ENCODE measurements around the gene ADGRL2.
"Not testable (repeated sequence)": the region's sequence is repeated elsewhere in the genome, so short reads cannot be mapped to it uniquely, and the experiment has no call there.

The ADGRL2 gene

DNA sequence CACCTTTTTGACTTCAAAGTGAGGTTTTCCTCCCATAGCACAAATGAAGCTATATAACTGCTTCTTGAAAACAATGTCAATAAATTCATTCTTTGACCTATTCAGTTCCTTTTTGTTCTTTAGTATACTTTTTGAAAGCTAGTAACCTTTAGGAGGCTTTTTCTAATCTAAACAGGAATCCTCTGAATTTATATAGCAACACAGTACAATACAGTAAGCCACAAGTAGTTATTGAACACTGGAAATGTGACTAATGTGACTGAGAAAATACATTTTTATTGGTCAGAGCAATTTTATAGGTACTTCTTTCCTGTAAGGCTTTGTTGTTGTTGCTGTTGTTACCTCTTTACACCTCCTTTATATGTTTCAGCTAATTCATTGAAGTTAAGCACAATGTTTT lies 49.8 kb downstream of the ADGRL2 start:
- DNase-seq, result no peak

DNA sequence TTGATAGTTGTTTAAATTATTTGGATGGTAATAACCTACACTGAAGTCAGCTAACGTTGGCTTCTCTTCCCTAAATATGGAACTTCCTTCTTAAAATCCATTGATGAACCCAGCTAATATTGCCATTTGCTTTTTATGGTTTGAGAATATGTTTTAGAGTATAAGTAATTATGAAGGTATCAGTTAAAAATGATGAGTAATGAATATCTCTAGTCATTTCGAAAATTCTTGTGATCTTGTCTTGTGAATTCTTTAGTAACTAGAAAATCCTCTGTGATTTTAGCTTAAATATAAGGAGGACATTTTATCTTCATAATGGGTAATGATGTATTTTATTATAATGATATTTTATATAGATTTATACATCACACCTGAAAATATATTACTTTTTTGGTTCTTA lies 50.5 kb downstream of the ADGRL2 start:
- DNase-seq, result no peak

DNA sequence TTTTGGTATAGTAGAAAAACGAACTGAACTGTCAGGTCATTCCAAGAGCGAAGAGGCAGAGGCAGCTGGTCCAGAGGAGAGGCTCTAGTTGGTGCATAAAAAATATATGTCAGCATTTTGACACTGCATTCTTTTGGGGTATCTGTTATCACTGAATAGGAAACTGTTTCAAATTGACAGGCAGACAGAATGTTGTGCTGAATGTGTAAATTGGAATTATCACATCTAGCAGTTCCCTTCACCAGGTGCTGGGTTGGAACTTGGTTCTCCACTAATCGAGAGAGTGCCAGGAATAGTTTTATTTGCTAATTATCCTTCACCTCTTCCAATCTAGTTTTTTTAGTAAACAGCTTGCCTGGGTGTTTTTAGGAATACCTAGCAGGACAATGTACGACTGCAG lies 52.2 kb downstream of the ADGRL2 start:
- no peak for DNase-seq

DNA sequence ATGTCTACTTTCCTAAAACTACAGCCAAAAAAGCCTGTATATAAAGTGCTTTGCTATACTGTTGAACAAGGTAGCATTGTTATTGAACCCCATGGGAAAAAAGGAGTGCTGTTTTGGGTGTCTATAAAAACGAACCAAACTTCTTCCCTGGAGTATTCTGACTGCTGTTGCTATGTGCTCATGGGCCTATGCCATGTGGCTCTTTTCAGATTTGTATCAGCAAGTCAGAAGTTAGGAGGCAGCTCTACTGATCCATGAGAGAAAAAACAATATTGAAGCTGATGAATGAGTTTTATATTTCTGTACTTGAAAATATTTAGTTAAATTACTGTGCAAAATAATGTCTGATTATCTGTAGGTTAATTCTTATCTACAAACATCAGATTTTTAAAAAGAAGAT lies 66.5 kb downstream of the ADGRL2 start:
- DNase-seq, result no peak

DNA sequence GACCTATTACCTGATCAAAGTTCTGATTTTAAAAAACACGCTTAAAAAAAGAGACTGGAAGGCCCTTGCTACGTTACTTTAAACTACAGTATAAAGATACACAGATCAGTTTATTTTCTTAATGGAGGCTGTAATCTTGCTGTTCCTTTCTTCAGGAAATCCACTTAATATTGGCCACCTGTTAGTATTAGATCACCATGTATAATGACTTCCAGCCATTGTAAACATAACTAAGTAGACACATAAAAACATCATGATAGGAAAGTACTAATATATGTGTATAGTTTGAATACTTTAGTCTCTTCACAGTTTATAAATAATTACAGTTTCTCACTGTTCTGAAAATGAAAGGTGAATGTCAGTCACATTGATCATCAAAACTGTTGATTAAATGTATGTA lies 68.6 kb downstream of the ADGRL2 start:
- no peak for DNase-seq

DNA sequence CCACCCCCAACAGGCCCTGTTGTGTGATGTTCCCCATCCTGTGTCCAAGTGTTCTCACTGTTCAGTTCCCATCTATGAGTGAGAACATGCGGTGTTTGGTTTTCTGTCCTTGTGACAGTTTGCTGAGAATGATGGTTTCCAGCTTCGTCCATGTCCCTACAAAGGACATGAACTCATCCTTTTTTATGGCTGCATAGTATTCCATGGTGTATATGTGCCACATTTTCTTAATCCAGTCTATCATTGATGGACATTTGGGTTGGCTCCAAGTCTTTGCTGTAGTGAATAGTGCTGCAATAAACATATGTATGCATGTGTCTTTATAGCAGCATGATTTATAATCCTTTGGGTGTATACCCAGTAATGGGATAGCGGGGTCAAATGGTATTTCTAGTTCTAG lies 70.4 kb downstream of the ADGRL2 start:
- not testable (repeated sequence) for DNase-seq

DNA sequence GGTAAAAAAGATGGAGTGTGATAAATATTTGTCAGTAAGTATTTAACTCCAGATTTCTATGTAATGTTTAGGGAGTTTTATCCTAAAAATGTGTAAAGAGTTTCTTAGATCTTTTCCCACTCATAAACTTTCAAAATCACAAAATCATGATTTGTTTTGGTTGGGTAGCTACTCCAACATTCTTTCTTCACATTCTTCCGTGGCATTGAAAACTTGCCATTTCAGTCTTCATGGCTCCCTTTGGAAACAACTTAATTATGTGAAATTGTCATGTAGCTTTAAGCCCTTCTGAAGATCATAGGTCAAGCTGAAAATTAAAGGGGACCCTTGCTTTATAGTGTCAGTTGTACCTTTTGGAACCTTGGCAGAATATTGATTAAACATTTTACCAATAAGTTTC lies 73.2 kb downstream of the ADGRL2 start:
- no peak for DNase-seq

DNA sequence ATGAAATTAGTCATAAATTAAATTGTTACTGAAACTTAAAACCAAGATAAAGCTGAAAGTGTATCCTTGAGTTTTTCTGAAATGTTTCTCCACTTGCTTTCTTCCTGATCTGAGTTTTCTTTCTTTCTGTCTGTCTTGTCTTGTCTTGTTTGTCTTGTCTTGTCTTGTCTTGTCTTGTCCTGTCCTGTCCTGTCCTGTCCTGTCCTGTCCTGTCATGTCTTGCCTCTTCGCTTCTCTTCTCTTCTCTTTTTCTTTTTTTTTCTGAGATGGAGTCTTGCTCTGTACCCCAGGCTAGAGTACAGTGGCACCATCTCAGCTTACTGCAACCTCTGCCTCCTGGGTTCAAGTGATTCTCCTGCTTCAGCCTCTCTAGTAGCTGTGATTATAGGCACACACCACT lies 73.7 kb downstream of the ADGRL2 start:
- no peak for DNase-seq

DNA sequence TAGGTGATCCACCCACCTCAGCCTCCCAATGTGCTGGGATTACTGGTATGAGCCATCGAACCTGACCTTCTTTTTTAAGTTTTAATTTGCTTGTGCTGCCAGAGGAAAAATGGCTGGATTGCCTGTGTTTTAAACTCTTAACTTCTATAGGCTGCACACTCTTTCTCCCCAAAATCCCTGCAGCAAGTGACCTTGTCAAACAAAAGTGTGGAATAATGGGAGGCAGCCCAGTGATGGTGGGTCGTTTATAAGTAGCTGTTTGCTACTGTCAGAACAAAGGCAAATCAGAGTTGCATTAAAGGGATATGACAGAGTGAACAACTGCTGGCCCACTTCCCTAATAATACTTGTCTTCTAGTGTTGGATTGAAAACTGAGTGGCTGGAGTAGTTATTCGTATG lies 74.2 kb downstream of the ADGRL2 start:
- no peak for DNase-seq

DNA sequence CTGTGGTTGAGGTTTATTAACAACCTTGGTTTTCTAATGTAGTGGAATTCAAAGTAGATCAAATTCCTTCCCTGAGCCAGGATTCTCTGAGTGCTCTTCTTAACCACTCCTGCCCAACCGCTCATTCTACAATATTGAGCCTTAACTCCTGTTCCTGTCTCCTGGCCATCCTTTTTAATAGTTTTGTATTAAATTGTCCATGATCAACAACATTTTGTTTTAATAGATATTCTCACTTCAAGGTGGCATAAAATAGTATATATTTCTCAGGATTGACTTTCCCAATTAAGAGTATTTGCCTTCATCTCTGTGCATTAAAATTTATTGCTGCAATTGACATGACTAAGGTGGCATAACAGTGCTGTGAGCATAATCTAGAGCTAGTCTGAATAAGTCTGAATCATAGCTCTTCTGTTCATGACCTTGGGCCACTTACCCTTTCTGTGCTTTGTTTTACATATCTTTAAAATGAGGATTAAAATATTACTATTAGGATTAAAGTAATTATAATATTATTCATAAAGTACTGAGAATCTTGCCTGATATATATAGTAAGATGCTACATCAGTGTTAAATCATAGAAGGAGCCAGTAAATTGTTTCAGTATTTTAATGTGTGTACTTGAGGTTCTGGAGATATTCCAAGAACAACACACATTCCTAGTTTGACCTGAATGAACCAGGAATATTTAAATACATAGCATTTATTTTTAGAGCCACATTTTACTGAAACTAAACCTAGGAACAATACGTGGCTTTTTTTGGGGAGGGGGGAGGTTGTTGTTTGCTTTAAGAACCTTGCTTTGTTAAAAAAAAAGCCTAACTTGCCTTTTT lies 76.4 kb downstream of the ADGRL2 start:
- DNase-seq, result no peak

DNA sequence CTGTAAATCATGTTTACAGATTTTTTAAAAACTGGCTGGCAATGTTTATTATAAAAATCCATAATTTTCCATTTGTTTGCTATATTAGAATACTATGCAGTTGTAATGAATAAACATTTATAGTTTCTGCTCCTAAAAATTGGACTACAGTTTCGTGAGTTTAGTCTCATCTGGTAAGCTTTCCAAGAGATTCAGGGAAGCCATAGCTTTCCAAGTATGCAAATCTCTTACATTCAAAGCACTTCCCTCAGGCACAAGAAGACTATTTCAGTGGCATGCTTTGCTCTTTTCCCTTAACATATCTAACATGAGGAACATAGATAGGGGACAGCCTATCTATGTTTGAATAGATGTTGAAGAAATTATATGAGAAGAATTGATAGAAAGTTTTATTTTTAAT lies 77.2 kb downstream of the ADGRL2 start:
- no peak for DNase-seq

DNA sequence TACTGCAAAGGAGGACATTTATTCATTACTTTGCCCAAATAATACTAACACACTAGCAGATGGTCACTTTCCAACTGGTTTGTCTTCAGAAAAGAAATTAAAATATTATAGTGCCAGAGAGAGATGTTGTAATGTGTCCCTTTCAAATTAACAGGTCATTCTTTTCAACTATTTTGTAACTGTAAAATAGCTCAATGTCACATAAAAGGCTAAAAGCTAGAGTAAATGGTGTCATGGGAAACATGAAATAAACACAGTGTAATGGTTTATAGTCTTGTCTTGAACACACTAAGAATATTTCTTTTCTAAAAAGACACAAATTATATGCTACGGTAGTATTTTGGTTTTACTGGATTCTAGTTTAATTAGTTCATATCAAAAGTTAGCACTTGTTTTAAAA lies 77.8 kb downstream of the ADGRL2 start:
- DNase-seq, result no peak

DNA sequence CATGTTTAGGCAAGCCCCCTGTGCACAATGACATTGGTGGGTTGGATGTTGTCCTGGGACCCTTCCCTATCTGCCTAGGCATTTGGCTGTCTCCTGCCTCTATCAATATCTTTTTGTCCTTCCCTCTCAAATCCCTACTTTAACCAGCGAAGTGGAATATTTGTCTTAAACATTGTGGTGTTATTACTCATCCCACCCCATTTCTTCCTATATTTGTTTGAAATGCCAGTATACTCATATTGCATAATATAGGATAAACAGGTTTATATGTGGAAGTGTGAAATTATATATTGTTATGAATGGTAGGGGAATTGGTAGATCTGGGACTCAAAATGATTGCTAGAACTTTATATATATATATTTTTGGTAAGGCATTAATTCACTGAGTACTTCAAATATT lies 80.0 kb downstream of the ADGRL2 start:
- DNase-seq, result no peak

DNA sequence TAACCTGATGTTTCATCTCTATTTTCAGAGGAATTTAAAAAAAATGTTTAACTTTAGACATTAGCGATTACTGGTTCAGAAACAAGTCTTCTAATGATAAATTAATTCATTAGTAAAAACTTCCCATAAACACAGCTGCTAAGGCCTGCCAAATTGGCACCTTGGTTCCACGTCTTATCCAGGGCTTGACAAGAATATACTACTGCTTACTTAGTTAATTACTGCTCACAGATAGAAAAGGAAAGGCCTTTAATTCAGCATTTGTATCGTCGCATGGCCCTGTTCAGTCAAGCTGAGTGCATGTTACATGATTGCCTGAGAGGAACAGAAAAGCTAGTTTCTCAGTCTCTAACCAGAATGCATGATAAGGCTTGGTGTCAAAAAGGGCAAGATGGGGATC lies 84.6 kb downstream of the ADGRL2 start:
- DNase-seq, result no peak

DNA sequence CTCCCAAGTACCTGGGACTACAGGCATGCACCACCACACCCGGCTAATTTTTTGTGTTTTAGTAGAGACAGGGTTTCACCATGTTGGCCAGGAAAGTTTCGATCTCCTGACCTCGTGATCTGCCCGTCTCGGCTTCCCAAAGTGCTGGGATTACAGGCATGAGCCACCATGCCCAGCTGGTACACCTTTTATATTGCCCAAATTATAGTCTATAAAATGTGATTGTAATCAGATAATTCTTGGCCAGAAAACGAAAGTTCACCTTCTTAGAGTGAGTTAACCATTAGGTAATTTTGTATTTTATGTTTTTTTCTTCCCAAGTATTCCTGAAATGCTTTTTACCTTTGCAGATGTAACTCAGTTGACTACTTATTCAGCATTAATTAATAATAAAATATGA lies 85.6 kb downstream of the ADGRL2 start:
- not testable (repeated sequence) for DNase-seq

DNA sequence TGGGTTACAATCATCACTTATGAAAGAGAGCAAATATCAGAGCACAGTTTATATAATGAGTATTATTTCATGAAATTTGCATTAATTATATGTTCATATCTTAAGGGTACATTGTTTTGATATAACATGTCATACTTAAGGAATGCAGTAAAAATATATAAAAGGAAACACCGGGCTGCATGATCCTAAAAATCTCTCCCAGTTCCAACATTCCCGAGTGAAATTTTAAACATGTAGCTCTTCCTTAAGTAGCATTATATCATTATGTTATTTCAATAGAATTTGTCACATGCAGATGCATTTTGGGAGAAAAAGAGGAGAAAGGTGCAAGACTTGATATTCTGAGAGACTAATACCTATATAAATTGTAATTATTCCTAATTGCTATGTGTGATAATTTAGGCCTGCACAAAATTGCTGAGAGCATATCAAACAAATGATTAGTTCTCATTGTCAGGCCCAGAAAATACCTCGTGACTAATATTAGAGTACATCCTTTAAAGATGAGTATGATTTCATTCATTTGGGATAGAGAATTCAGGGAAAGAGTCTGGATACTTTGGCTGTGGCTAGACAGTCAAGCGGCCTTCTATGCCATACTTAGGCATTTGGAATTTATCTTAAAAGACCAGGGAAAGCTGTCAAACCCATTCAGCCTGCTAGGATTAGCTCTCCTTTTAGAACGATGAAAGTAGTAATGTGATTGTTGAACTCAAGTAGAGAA lies 86.8 kb downstream of the ADGRL2 start:
- DNase-seq, result no peak

DNA sequence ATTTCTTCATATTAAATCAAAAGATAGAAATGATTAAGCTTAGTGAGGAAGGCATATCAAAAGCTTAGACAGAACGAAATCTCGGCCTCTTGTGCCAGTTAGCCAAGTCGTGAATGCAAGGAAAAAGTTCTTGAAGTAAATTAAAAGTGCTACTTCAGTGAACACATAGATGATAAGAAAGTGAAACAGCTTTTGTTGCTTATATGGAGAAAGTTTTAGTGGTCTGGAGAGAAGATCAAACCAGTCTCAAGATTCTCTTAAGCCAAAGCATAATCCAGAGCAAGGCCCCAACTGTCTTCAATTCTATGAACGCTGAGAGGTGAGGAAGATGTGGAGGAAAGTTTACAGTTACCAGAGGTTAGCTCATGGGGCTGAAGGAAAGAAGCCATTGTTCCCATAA lies 88.4 kb downstream of the ADGRL2 start:
- DNase-seq, result no peak

DNA sequence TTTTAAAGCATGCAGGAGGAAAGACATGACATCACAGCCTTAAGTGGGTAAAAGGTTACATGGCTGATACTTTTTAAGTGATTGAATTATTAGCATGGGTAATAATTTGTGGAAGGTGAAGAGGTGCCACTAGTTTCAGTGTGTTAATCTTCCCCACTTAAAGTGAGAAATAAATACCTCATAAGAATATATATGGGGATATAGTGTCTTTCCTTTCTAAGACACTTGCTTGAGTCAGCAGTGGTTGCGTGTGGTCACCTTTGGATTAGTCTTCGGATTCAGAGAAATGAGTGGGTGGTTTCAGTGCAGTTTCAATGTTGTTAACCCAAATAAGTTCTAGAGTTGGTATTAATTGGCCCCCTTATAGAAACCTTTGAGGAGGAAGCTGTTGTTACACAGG lies 94.1 kb downstream of the ADGRL2 start:
- DNase-seq, result no peak

DNA sequence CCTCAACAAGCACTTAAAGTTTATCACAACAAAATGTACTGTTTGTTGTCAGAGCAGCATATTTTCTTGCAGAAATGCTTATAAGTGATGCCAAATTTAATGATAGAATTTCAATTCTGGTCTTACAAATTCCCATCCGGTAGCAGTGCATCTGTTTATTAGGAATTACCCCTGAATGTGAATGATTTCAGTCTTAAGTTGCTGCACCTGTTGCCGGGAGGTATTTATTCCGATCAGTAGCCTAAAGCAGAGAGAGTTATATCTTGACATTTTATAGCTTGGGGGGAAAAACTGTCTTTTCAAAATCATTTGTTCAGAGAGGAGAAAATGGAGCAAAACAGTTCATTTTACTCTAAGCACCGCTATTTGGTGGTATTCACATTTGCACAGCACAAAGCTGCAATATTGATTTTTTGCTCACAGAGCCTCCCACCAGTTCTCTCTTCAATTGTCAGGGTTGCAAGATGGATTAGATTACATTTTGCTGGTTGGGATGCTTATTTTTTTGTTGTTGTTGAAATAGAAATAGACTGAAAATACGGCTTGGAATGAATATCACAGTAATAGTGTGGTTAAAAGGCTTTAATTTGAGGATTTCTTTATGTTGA lies 98.6 kb downstream of the ADGRL2 start:
- DNase-seq, result no peak

DNA sequence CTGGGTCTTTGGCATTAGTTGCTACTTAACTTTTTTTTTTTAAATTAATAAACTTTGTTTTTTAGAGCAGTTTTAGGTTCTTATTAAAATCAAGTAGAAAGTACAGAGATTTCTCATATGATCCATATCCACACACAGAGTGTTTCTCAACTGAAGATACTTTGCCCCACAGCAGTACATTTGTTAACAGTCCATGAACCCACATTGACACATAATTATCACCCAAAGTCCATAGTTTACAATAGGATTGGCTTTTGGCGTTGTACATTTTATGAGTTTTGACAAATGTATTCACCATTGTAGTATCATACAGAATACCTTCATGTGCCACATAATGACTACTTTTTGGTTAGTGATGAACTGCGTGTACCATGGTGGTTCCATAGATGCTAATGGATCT lies 106.8 kb downstream of the ADGRL2 start:
- DNase-seq, result no peak

DNA sequence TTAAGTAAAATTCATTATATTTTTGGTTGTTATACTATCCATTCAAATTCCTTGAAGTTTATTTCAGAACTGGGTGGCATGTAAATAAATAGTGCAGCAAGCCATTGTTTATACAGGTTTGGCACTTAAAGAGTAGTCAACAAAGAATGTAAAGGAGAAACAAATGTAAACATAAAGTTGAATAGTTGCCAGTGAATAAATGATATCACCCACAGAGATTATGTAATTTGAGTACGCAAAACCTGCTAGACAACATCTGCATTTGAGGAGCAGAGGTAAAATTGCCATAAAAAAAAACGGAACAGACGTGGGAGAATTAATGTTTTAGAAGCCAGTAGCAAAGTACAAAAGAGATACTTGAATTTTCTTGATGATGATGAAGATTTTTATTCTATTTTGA lies 111.6 kb downstream of the ADGRL2 start:
- DNase-seq, result no peak

DNA sequence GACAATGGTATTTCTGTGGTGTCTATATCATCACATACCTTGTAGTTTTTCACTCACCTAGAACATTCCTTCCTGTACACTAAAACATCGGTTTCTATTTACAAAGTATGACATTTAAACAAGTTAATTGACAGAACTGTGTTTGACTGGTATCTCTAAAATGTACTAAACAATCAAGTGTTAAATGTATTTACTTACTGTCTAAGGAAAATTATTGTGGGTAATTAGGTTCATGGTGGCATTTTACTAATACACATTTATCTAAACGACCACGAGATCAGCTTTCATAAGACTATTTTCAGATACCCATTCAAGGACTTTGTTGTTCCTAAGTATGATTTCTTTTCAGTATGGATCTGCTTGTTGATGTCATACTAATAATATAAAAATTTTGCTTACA lies 115.2 kb downstream of the ADGRL2 start:
- DNase-seq, result no peak

DNA sequence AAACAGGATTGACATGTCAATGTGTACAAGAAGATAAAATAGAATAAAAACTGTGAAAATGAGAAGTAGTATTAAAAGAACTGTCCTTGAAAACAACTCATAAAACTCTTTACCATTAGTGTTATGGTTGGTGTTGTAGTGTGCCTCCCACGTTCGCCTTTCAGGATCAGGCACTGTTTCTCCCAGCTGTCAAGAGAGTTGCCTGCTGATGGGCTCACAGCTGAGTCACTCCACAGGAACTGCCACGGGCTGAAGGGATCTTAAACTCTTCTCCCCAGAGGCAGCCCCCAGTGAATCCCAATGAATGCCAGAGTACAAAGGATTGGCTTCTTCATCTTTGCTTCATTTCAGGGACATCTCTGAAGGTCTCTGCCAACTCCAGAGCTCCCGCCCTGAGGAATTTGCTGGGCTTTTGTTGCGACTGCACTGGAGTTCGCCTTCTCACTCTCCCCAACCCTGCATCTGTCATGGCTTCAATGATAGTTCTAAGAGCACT lies 119.6 kb downstream of the ADGRL2 start:
- no peak for DNase-seq

DNA sequence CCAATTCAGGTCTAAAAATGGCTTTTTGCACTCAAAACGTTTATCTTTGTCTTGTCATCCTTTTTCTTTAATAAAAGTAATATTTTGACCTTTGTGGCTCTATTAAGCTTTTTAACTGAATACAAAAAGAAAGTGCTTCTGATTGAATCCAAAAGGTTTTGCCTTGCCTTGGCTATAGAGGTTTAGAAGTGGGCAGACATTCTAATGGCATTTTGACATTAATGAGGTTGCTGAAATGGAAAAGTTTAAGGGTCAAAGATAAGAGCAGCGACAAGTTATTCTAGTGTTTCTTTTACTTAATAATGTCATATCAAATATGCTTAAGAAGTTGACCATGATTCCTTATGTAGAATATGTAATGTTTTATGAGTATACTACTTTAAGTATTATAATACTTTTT lies 120.2 kb downstream of the ADGRL2 start:
- no peak for DNase-seq
